ENCODE data around the gene SLC25A19.

GRCh38 chr17:75232786-75233185 is 56.4 kb downstream of the SLC25A19 start:
- TF ChIP-seq CTCF (IDR thresholded peaks at IDR 0.05), result no peak
- no peak for TF ChIP-seq EZH2 (IDR thresholded peaks at IDR 0.05; ENCODE audit: borderline replicate concordance, insufficient read depth, low read depth, low read length, poor library complexity, severe bottlenecking)

Measured in B cell (primary cell).